ENCODE measurements around the gene SFXN5.

GRCh38 chr2:72949642-72950041 lies 121.9 kb downstream of the SFXN5 start:
- TF ChIP-seq POLR2A (IDR thresholded peaks at IDR 0.05; ENCODE audit: control extremely low read depth in 1 of 2, low read depth in 2 of 2, low read length in 2 of 2) (no peak), EP300 (IDR thresholded peaks at IDR 0.05; ENCODE audit: borderline replicate concordance in 1 of 2, low read depth in 2 of 2, low read length in 2 of 2) (no peak), PHF8 (conservative IDR thresholded peaks at IDR 0.05; ENCODE audit: low read depth, low read length) (no peak), SIRT6 (IDR thresholded peaks at IDR 0.05; ENCODE audit: low read length) (no peak), CTCF (IDR thresholded peaks at IDR 0.05; ENCODE audit: control extremely low read depth in 1 of 3, insufficient read depth in 1 of 3, low read depth in 1 of 3, low read length in 3 of 3) (no peak)
